Lower lobe of right lung (tissue), 2 donors: ENCODE data around the gene ENTPD6. TPM values are rescaled to one million over a fixed set of nuclear protein-coding genes. Genes with fewer than 3 reads are reported as not detected.

Source experiments
- ATAC-seq, 2 donors: fragments of 200-7000 bp; cut with Tn5 transposase; one replicate each; pipeline ENCODE4 v1.9.1; 2020 to 2022; ENCODE audit warnings: mild to moderate bottlenecking in 2 of 2, moderate library complexity in 2 of 2
- DNase-seq: peaks from one replicate; pipeline ENCODE4 v3.0.0-alpha.2; 2020
- H3K27ac ChIP-seq: fragments of 200-600 bp; one replicate; pipeline ENCODE4 v1.8.0; 2022
- H3K27me3 ChIP-seq: fragments of 200-600 bp; one replicate; pipeline ENCODE4 v1.8.0; 2022; ENCODE audit warnings: low read depth
- H3K36me3 ChIP-seq: fragments of 200-600 bp; one replicate; pipeline ENCODE4 v1.8.0; 2022; ENCODE audit warnings: mild to moderate bottlenecking
- H3K4me1 ChIP-seq: fragments of 200-600 bp; one replicate; pipeline ENCODE4 v1.8.0; 2022
- H3K4me3 ChIP-seq: fragments of 200-600 bp; one replicate; pipeline ENCODE4 v1.8.0; 2022; ENCODE audit warnings: mild to moderate bottlenecking
- H3K9me3 ChIP-seq: fragments of 200-600 bp; one replicate; pipeline ENCODE4 v1.8.0; 2022
- intact Hi-C: fragments of 100-400 bp; cut with DNase I; formaldehyde crosslinking; loops from one replicate; pipeline ENCODE4 v1.11.0; 2022
- total RNA-seq: library from RNA; stranded (reverse); fragmentation: NEBNext Ultra II Directional; extraction: Animal tissue kit (Norgen Biotek cat#: 25700); gene quantifications from one replicate; pipeline ENCODE4 v1.2.1, GENCODE V29; 2021
- TF ChIP-seq, protein P1 (sequence below): fragments of 200-600 bp; IDR thresholded peaks from one replicate; pipeline ENCODE4 v1.8.0; 2022; ENCODE audit warnings: antibody characterized with exemption, mild to moderate bottlenecking
- donor health status: DM: no; HTN: yes; CAD: no; lungs with severe emphysema.

The ENTPD6 gene
- total RNA-seq, 1 donor from 2014 or later: 64.5 TPM

DNA sequence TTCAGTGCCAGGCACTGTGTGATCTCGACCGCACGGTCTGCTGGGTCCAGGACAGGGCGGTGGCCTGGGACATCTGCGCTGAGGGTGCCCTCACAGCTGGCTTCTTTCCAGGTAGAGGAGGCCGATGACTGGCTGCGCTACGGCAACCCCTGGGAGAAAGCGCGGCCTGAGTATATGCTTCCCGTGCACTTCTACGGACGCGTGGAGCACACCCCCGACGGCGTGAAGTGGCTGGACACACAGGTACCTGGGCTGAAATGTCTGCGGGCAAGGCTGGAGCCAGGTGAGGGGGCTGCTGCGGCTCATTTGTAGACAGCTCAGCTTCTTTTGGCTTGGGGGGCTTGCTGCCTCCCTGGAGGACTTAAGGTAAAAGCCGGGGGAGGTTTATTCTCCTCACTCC, 79.0 kb downstream of the ENTPD6 start:
- Histone ChIP-seq H3K4me3 (no peak overlapping the region), H3K9me3 (no peaks in the 10 kb centered on the region), H3K4me1 (no peaks in the 10 kb centered on the region), H3K27ac (no peak overlapping the region), H3K27me3 (no peaks in the 10 kb centered on the region), H3K36me3 (peaks cover 98% of the 10 kb centered on the region)
- DNase-seq (peak; percentile 38), ATAC-seq (no peak)
- intact Hi-C loops: no loop called here
- TF ChIP-seq, protein P1, sequence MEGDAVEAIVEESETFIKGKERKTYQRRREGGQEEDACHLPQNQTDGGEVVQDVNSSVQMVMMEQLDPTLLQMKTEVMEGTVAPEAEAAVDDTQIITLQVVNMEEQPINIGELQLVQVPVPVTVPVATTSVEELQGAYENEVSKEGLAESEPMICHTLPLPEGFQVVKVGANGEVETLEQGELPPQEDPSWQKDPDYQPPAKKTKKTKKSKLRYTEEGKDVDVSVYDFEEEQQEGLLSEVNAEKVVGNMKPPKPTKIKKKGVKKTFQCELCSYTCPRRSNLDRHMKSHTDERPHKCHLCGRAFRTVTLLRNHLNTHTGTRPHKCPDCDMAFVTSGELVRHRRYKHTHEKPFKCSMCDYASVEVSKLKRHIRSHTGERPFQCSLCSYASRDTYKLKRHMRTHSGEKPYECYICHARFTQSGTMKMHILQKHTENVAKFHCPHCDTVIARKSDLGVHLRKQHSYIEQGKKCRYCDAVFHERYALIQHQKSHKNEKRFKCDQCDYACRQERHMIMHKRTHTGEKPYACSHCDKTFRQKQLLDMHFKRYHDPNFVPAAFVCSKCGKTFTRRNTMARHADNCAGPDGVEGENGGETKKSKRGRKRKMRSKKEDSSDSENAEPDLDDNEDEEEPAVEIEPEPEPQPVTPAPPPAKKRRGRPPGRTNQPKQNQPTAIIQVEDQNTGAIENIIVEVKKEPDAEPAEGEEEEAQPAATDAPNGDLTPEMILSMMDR: no peak

DNA sequence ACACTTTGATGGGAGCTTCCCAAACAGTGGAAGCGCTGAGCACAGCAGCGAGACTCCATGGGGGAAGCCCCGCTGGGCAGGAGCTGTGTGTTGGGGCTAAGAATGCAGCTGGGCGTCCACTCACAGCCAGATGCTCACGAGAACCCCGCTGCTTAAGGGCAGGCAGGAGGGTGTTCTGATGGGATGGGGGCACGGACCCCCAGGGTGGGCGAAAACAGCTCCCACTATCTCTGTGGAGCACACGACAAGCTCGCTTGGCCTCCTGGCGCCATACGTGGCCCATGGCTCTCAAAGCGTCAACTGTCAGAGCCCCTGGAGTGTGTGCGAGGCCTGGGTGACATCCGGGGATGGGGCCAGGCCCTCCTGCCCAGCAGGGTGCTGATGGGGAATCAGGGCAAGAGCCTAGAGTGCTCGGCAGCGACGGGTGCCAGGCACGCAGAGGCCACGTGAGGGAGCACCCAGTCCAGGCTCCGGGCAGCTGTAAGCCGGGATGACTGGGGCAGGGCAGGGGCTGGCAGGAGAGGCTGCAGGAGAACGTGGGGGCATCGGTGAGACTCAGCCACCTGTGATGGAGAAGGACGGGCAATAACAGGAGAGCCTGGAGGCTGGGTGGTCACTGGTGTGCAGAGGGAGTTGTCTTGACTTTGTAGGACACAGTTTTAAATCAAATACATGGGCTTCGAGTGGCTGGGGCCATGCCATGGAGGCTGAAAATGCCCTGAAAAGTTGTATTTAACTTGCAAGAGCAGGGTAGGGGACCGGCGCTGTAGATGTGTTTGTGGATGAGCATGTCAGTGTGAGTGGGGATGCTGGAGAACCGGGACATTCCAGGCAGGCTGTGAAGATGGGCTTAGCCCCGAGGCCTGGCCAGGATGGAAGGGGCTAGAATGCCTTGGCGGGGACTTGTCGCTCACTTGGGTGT, 79.6 kb downstream of the ENTPD6 start:
- DNase-seq: peak; percentile 34
- intact Hi-C loops: no loop called here
- H3K9me3 ChIP-seq: no peaks in the 10 kb centered on the region
- no peak overlapping the region for H3K27ac ChIP-seq
- no peak for ATAC-seq
- H3K4me1 ChIP-seq: no peaks in the 10 kb centered on the region
- no peaks in the 10 kb centered on the region for H3K27me3 ChIP-seq
- H3K36me3 ChIP-seq: peaks cover 99% of the 10 kb centered on the region
- TF ChIP-seq, protein P1: no peak
- H3K4me3 ChIP-seq: no peak overlapping the region

DNA sequence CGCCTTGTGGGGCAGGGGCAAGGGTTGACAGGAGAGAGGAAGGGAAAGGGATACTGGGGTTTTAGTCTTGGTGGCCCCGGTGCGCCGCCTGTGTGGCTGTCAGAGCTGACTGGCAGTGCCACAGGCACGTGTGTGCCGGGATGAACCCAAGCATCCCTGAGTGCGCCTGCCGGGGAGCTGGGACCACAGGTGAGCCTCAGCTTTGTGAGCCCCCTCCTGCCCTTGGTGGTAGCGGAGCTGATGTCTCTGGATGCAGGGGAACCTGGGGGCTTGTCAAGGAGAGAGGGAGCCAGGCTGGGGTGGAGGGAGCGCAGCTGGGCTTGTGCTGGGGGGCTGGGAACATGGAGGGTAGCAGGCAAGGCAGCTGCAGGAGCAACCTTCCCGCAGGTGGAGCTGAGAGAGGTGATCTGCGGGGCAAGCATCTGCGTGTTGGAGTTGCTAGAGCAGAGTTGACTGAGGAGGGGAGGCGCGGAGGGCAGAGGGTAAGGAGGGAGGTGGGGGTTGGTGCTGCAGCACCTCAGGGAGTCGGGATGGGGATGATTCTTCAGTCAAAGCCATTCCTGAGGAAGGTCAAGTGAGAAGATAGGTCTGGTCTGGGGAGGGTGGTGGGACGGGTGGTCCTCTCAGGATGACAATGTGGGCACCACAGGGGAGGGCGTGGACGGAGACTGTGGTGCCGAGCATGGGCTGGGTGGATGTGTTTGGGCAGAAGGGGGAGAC, 80.5 kb downstream of the ENTPD6 start:
- DNase-seq: peak; percentile 34
- intact Hi-C loops: no loop called here
- no peaks in the 10 kb centered on the region for H3K9me3 ChIP-seq

More for the DNA sequence above, 80.5 kb downstream of the ENTPD6 start:
- H3K36me3 ChIP-seq: peaks cover 99% of the 10 kb centered on the region
- ATAC-seq: no peak
- no peaks in the 10 kb centered on the region for H3K27me3 ChIP-seq
- no peak overlapping the region for H3K27ac ChIP-seq
- no peak overlapping the region for H3K4me3 ChIP-seq
- H3K4me1 ChIP-seq: no peaks in the 10 kb centered on the region
- TF ChIP-seq, protein P1: no peak

Other genes with a start within 250 kb of the ENTPD6 start
- gene CST7, start 246.4 kb upstream of the ENTPD6 start, total RNA-seq: 11.7 TPM
- gene APMAP, start 203.0 kb upstream of the ENTPD6 start, total RNA-seq: 82.9 TPM
- gene ACSS1, start 137.6 kb upstream of the ENTPD6 start, total RNA-seq: 41.8 TPM
- gene VSX1, start 113.6 kb upstream of the ENTPD6 start, total RNA-seq: not detected
- gene PYGB, start 52.4 kb downstream of the ENTPD6 start, total RNA-seq: 57.5 TPM
- 49.7 TPM for gene ABHD12, start 195.1 kb downstream of the ENTPD6 start, total RNA-seq
- 0.92 TPM for gene GINS1, start 212.0 kb downstream of the ENTPD6 start, total RNA-seq